GM12865 (cell line): Measurements from ENCODE around the gene FOXO3.
A peak's percentile ranks its signal among the peaks of the same experiment; 100 is the strongest.

Experiments
- DNase-seq: peaks from one replicate; pipeline ENCODE4 v3.0.0; 2010; ENCODE audit warnings: low read depth
- H3K4me3 ChIP-seq: 2 replicates; pipeline ENCODE4 v1.5.1; 2011; ENCODE audit warnings: mild to moderate bottlenecking, low read depth, low read length, control low read depth
- TF ChIP-seq, protein P1 (sequence below): IDR thresholded peaks from 2 replicates; pipeline ENCODE4 v1.5.1; 2011; ENCODE audit warnings: low read length, control low read depth, low read depth, inconsistent platforms; ENCODE audit not compliant: insufficient read depth; ENCODE audit errors: missing control alignments

Gene FOXO3

DNA sequence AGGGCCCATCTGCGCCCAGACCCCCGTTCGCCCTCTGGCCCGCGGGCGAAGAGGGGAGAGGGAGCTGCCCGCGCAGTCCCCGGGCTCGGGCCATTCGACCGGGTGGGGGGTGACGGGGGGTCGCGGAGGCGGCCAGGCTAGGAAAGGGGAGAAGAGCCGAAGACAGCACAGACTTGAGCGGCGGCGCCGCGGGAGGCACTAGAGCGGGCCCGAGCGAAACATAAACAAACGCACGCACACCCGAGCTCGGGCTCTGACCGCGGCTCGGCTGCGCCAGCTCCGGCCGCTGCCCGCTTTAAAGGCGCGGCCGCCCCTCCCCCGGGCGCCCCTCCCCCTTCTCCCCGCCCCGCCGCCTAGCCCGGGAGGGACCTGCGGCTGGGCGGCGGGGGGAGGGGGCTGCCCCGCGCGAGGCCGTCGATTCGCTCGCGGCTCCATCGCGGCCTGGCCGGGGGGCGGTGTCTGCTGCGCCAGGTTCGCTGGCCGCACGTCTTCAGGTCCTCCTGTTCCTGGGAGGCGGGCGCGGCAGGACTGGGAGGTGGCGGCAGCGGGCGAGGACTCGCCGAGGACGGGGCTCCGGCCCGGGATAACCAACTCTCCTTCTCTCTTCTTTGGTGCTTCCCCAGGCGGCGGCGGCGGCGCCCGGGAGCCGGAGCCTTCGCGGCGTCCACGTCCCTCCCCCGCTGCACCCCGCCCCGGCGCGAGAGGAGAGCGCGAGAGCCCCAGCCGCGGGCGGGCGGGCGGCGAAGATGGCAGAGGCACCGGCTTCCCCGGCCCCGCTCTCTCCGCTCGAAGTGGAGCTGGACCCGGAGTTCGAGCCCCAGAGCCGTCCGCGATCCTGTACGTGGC is at the start of gene FOXO3:
Gene FOXO3 (plus strand): TSS at position 455 of the 846 bp plus-strand sequence. CDS start 292 bp downstream, at position 747.
- peak; percentile 82 for DNase-seq
- peak within 1 kb of the TSS; percentile 83 for H3K4me3 ChIP-seq
- TF ChIP-seq, protein P1, sequence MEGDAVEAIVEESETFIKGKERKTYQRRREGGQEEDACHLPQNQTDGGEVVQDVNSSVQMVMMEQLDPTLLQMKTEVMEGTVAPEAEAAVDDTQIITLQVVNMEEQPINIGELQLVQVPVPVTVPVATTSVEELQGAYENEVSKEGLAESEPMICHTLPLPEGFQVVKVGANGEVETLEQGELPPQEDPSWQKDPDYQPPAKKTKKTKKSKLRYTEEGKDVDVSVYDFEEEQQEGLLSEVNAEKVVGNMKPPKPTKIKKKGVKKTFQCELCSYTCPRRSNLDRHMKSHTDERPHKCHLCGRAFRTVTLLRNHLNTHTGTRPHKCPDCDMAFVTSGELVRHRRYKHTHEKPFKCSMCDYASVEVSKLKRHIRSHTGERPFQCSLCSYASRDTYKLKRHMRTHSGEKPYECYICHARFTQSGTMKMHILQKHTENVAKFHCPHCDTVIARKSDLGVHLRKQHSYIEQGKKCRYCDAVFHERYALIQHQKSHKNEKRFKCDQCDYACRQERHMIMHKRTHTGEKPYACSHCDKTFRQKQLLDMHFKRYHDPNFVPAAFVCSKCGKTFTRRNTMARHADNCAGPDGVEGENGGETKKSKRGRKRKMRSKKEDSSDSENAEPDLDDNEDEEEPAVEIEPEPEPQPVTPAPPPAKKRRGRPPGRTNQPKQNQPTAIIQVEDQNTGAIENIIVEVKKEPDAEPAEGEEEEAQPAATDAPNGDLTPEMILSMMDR, result no peak

DNA sequence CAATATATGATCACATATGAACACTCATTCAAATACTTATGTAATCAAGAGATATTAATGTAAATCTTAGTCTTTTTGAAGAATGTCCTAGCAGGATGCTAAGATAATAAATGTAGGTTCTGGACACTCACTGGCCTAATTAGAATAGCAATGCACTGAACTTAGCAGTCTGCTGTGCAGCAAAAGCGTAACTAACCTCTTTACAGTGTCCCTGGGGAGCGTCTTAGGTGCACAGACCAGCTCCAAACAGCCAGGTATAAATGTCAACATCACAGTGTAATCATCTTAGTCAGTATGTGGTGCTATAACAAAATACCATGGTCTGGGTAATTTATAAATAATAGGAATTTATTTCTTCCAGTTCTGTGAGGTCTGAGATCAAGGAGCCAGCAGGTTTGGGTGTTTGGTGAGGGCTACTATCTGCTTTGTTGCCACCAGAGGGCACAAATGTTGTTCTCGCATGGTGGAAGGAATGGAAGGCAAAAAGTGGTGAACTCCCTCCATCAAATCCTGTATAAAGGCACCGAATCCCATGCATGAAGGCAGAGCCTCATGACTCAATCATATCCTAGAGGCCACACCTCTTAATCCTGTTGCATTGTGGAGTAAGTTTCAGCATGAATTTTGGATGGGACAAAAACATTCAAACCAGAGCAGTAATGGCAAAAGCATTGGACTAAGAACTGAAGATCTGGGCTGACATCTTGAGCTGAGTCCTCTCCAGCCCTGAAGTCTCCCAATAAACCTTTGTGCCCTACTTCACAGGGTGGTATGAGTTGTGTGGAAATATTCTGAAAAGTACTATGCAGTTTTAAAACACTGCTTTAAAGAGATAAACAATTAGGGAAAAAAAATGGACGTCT is 41.8 kb upstream of the FOXO3 start:
- DNase-seq, result peak; percentile 33
- TF ChIP-seq, protein P1, result peak; percentile 48

DNA sequence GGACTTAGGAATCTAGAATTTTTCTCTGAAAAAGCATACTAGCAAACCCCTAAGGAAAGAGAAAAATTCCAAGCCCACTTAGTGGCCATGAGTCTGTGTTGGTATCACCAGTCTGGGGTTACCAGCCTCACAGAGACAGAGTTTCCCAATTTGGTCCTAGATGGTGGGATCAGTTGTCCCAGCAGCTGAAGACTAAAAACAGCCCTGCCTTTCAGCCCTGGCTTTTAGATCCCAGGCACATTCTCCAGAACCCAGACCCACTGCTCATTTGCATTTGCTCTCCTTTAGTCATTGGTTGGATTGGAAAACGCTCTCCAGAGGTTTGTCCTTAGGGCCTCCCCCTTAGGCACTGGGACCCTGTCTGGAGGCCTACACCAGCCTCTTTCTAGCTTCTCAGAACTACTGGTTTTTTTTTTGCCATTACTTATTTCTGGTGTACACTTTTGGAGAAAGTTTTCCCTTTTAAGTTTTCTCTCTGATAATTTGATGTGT is 39.1 kb upstream of the FOXO3 start:
- TF ChIP-seq, protein P1, result no peak
- H3K4me3 ChIP-seq, result no peak overlapping the region
- no peak for DNase-seq

More for the DNA sequence above, 41.8 kb upstream of the FOXO3 start:
- no peak overlapping the region for H3K4me3 ChIP-seq

DNA sequence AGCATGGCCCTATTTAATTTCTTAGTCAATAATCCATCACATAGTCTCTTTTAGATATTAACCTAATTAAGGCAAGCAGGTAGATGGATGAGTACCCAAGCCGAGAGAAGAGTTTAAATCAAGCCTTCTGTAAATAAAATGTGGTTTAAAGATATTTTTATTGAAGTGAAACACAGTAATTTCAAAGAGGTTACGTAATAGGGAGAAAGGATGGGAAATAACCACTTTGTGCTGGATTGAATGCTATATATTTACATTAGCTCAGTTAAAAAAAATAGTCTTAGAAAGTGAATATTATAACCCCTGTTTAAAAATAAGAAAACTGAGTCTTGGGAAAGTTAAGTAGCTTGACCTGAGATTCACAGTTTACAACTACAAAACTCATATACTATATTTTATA is 37.0 kb upstream of the FOXO3 start:
- TF ChIP-seq, protein P1, result no peak
- no peak overlapping the region for H3K4me3 ChIP-seq
- DNase-seq, result no peak

DNA sequence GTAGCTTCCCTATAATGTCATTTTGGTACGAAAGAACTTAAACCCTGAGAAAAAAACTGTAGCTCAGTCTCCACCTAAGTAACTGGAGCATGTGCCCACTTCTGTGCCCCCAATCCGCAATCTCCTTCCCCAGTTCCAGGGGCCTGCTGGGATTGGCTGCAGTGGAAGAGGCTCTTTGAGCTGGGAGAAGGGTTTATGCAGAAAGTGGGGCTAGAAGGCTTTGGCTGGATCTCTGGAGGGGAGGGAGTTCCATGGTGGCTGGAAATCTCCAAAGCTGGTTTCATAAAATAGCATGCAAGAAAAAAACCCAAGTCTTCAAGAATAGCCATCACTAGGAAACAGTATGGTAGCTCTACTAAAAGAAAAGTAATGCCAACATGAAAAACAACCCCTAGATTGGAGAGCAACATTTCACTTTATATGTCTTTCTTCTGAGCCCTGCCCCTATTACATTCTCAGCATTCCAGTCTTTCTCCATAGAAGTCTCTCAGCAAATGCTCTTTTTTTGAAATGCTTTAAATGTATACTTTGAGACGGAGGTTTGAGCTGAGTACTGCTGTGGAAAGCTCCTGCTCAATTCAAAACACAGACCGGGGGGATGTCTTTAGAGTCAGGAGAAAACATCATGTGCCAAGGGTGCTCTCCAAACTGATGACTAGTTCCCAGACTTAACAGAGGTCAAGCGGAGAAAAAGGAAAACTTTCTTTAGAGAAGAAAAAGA is 36.0 kb upstream of the FOXO3 start:
- TF ChIP-seq, protein P1, result no peak
- no peak overlapping the region for H3K4me3 ChIP-seq
- DNase-seq, result no peak

DNA sequence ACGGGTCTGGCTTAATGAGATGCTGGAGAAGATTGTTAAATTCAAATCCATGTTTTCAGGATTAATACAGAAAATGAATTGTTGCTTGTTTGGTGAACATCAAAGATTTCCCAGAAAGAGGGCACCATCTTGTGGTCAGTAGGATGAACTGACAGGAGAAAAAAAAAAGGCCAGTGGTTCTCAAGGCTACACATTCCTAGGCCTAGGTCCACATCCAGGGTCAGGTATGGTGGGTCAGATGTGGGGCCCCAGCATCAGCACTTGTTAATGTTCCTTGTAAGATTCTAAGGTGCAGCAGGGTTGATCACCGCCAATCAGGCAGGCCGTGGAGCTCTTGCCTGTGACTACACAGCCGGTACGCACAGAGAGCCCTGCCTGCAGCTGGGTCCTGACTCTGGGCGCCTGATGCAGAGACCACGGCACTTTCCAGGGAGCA is 34.0 kb upstream of the FOXO3 start:
- TF ChIP-seq, protein P1, result peak; percentile 67
- no peak overlapping the region for H3K4me3 ChIP-seq
- DNase-seq, result peak; percentile 40
